Activated naive CD4-positive, alpha-beta T cell treated with anti-CD3 and anti-CD28 coated beads for 36 hours (primary cell): Measurements from ENCODE around the gene NR1H4. TPM values are rescaled to one million over a fixed set of nuclear protein-coding genes. Genes with fewer than 3 reads are reported as not detected.

ENCODE experiments used
- CTCF ChIA-PET: fragments of 350-600 bp; sonication (Branson Sonifier 250); formaldehyde crosslinking; loops from one replicate; lab custom pipeline; 2021; ENCODE audit warnings: antibody characterized with exemption; lab: Charles Lee
- DNase-seq: peaks from one replicate; pipeline ENCODE4 v3.0.0-alpha.2; 2020
- H3K27ac Mint-ChIP-seq: one replicate; pipeline ENCODE4 v1.8.0; 2021; ENCODE audit warnings: mild to moderate bottlenecking, mixed read lengths
- H3K27me3 Mint-ChIP-seq: one replicate; pipeline ENCODE4 v1.8.0; 2021; ENCODE audit warnings: low read depth, mixed read lengths
- H3K36me3 Mint-ChIP-seq: one replicate; pipeline ENCODE4 v1.8.0; 2021; ENCODE audit warnings: low read depth, mixed read lengths
- H3K4me1 Mint-ChIP-seq: one replicate; pipeline ENCODE4 v1.8.0; 2021; ENCODE audit warnings: low read depth, mixed read lengths
- H3K4me3 Mint-ChIP-seq: one replicate; pipeline ENCODE4 v1.8.0; 2021; ENCODE audit warnings: mild to moderate bottlenecking, moderate library complexity, mixed read lengths
- H3K9me3 Mint-ChIP-seq: one replicate; pipeline ENCODE4 v1.8.0; 2021; ENCODE audit warnings: mixed read lengths
- intact Hi-C: fragments of 100-400 bp; cut with micrococcal nuclease; formaldehyde crosslinking; loops from one replicate; pipeline ENCODE4 v1.15.1; 2023
- total RNA-seq, 2 experiments: library from RNA; stranded (reverse); gene quantifications; one replicate each; pipeline ENCODE4 v1.2.3, GENCODE V29; 2021

NR1H4 gene
- total RNA-seq, 2 experiments from 2014 or later: not detected

- no peaks in the 10 kb centered on the region for H3K36me3 Mint-ChIP-seq
- CTCF ChIA-PET: no interaction called here
- H3K9me3 Mint-ChIP-seq: no peaks in the 10 kb centered on the region
- H3K27ac Mint-ChIP-seq: no peak overlapping the region
- DNase-seq: no peak
- peaks cover 23% of the 10 kb centered on the region for H3K27me3 Mint-ChIP-seq
- H3K4me3 Mint-ChIP-seq: no peak overlapping the region
- H3K4me1 Mint-ChIP-seq: no peaks in the 10 kb centered on the region
- intact Hi-C loops: loop anchor here (10.0 kb wide), 1 partner anchor 181 kb away; no protein-coding TSS in a partner anchor
Observed at GRCh38 chr12:100564090-100564489, 90.4 kb downstream of the NR1H4 start.

- no peak overlapping the region for H3K27ac Mint-ChIP-seq
- H3K9me3 Mint-ChIP-seq: no peaks in the 10 kb centered on the region
- DNase-seq: no peak
- no peak overlapping the region for H3K4me3 Mint-ChIP-seq
- H3K4me1 Mint-ChIP-seq: no peaks in the 10 kb centered on the region
- intact Hi-C loops: loop anchor here (10.0 kb wide), 1 partner anchor 180 kb away; no protein-coding TSS in a partner anchor
- no peaks in the 10 kb centered on the region for H3K36me3 Mint-ChIP-seq
- peaks cover 23% of the 10 kb centered on the region for H3K27me3 Mint-ChIP-seq
- CTCF ChIA-PET: no interaction called here
Observed at GRCh38 chr12:100564905-100565467, 91.3 kb downstream of the NR1H4 start.

- Mint-ChIP-seq H3K9me3 (no peaks in the 10 kb centered on the region), H3K4me1 (no peaks in the 10 kb centered on the region), H3K27me3 (peaks cover 16% of the 10 kb centered on the region), H3K36me3 (no peaks in the 10 kb centered on the region), H3K27ac (no peak overlapping the region), H3K4me3 (no peak overlapping the region)
- CTCF ChIA-PET: interaction anchor here (0.6 kb wide), 1 partner anchor 457 kb away, joined by 4 read pairs; no protein-coding TSS in a partner anchor
- intact Hi-C loops: loop anchor here (10.0 kb wide), 1 partner anchor 179 kb away; no protein-coding TSS in a partner anchor
- DNase-seq: no peak
Observed at GRCh38 chr12:100565987-100566545, 92.4 kb downstream of the NR1H4 start.

GRCh38 chr12:100566887-100567637 lies 93.4 kb downstream of the NR1H4 start:
- Mint-ChIP-seq H3K9me3 (no peaks in the 10 kb centered on the region), H3K4me3 (no peak overlapping the region), H3K27ac (no peak overlapping the region), H3K4me1 (no peaks in the 10 kb centered on the region), H3K27me3 (peaks cover 21% of the 10 kb centered on the region), H3K36me3 (no peaks in the 10 kb centered on the region)
- CTCF ChIA-PET: no interaction called here
- intact Hi-C loops: loop anchor here (10.0 kb wide), 1 partner anchor 178 kb away; no protein-coding TSS in a partner anchor
- DNase-seq: no peak

- Mint-ChIP-seq H3K4me1 (no peaks in the 10 kb centered on the region), H3K27ac (no peak overlapping the region), H3K9me3 (no peaks in the 10 kb centered on the region), H3K36me3 (no peaks in the 10 kb centered on the region), H3K4me3 (no peak overlapping the region), H3K27me3 (peaks cover 26% of the 10 kb centered on the region)
- DNase-seq: no peak
- intact Hi-C loops: loop anchor here (10.0 kb wide), 1 partner anchor 177 kb away; no protein-coding TSS in a partner anchor
- CTCF ChIA-PET: interaction anchor here (0.7 kb wide), 1 partner anchor 105 kb away, joined by 5 read pairs; no protein-coding TSS in a partner anchor
Observed at GRCh38 chr12:100567945-100568344, 94.3 kb downstream of the NR1H4 start.

GRCh38 chr12:100572184-100572583 lies 98.5 kb downstream of the NR1H4 start:
- CTCF ChIA-PET: interaction anchor here (0.6 kb wide), 1 partner anchor 1297 kb away, joined by 4 read pairs; no protein-coding TSS in a partner anchor
- H3K4me3 Mint-ChIP-seq: no peak overlapping the region
- peaks cover 8% of the 10 kb centered on the region for H3K4me1 Mint-ChIP-seq
- H3K27ac Mint-ChIP-seq: no peak overlapping the region
- H3K27me3 Mint-ChIP-seq: peaks cover 34% of the 10 kb centered on the region
- H3K9me3 Mint-ChIP-seq: no peaks in the 10 kb centered on the region
- DNase-seq: no peak
- intact Hi-C loops: loop anchor here (2.0 kb wide), 1 partner anchor 433 kb away; no protein-coding TSS in a partner anchor
- H3K36me3 Mint-ChIP-seq: peaks cover 2% of the 10 kb centered on the region

GRCh38 chr12:100573292-100574186 lies 99.9 kb downstream of the NR1H4 start, which contains the start of gene GAS2L3:
Gene GAS2L3 (plus strand): TSS chr12:100573684. CDS start chr12:100594905, 21,221 bp downstream.
- intact Hi-C loops: loop anchor here (1.0 to 2.0 kb wide), 2 partner anchors 306 to 435 kb away; partner anchors contain the start of genes DEPDC4 and SCYL2
- CTCF ChIA-PET: no interaction called here
- H3K27me3 Mint-ChIP-seq: peaks cover 30% of the 10 kb centered on the region
- no peak within 1 kb of the TSS for H3K27ac Mint-ChIP-seq
- no peaks in the 10 kb centered on the region for H3K9me3 Mint-ChIP-seq
- H3K36me3 Mint-ChIP-seq: peaks cover 2% of the 10 kb centered on the region
- DNase-seq: peak; percentile 67
- H3K4me1 Mint-ChIP-seq: peaks cover 8% of the 10 kb centered on the region
- H3K4me3 Mint-ChIP-seq: peak within 1 kb of the TSS; percentile 91

- Mint-ChIP-seq H3K27ac (no peak overlapping the region), H3K27me3 (peaks cover 30% of the 10 kb centered on the region), H3K36me3 (peaks cover 2% of the 10 kb centered on the region), H3K4me3 (peak overlapping the region; percentile 91), H3K9me3 (no peaks in the 10 kb centered on the region), H3K4me1 (peaks cover 8% of the 10 kb centered on the region)
- CTCF ChIA-PET: no interaction called here
- intact Hi-C loops: no loop called here
- no peak for DNase-seq
Observed at GRCh38 chr12:100574187-100575074, 100.8 kb downstream of the NR1H4 start.

- DNase-seq: no peak
- Mint-ChIP-seq H3K4me3 (no peak overlapping the region), H3K27ac (no peak overlapping the region), H3K36me3 (peaks cover 2% of the 10 kb centered on the region), H3K9me3 (no peaks in the 10 kb centered on the region), H3K4me1 (peaks cover 8% of the 10 kb centered on the region), H3K27me3 (peaks cover 32% of the 10 kb centered on the region)
- intact Hi-C loops: no loop called here
- CTCF ChIA-PET: no interaction called here
Observed at GRCh38 chr12:100576331-100577036, 102.8 kb downstream of the NR1H4 start.

- Mint-ChIP-seq H3K4me3 (no peak overlapping the region), H3K27ac (no peak overlapping the region), H3K9me3 (no peaks in the 10 kb centered on the region), H3K27me3 (peaks cover 26% of the 10 kb centered on the region), H3K36me3 (no peaks in the 10 kb centered on the region), H3K4me1 (peaks cover 8% of the 10 kb centered on the region)
- intact Hi-C loops: no loop called here
- CTCF ChIA-PET: no interaction called here
- no peak for DNase-seq
Observed at GRCh38 chr12:100578923-100579322, 105.3 kb downstream of the NR1H4 start.
